Placental pericyte (primary cell): ENCODE results near the gene BTAF1. TPM values are rescaled to one million over a fixed set of nuclear protein-coding genes. Genes with fewer than 3 reads are reported as not detected.

Source experiments
- small RNA-seq: library from RNA; depleted of rRNA; stranded (forward); fragments of <200 nt; gene quantifications from one replicate; pipeline ENCODE3, GENCODE V24; 2012; ENCODE audit warnings: low replicate concordance
- total RNA-seq: library from RNA; depleted of rRNA; stranded (reverse); fragments of >200 nt; gene quantifications from 2 replicates; pipeline ENCODE4 v1.2.3, GENCODE V29; 2012

BTAF1 gene
- 41.6 and 49.4 TPM in 2 replicates for total RNA-seq

DNA sequence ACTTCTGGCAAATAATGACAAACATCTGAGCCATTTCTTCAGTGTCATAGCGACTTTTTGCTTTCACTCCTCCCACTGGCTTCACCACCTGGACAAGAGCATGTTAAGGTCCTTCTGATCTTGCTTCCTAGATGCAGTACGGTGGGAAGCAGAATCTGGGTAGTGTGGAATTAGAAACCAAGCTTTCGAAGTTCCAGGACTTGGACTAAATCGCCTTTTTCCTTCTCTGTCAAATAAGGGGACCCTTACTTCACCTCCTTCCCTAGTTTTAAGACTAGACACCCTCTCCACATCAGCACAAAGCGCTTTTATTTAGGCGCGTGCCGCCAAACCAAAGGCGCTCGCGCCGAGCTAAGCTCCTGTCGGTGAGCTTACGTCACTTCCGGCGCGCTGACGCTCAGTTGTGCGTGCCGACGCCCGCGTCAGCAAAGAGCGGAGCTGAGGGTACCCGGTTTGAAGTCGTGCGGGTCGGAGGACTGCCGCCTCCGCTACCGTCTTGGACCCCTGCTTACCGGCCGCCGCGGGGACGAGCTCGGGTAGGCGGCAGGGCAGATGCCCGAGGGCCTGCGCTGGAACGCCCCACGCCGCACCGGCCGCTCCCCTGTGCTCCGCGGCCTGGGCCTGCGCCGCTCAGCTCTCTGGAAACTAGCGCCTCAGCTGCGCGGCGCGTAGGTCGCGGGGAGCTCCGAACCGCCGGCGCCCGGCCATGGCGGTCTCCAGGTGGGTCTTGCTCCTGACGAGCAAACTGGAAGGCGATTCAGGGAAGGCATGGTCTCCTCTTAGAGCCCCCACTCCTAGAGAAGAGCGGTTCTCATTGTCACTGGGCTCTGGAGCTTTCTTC lies at the start of gene BTAF1:
Gene BTAF1, plus strand, starts transcription at position 400 of the 841 bp plus-strand sequence. Its CDS starts 307 bp downstream, at position 707.

DNA sequence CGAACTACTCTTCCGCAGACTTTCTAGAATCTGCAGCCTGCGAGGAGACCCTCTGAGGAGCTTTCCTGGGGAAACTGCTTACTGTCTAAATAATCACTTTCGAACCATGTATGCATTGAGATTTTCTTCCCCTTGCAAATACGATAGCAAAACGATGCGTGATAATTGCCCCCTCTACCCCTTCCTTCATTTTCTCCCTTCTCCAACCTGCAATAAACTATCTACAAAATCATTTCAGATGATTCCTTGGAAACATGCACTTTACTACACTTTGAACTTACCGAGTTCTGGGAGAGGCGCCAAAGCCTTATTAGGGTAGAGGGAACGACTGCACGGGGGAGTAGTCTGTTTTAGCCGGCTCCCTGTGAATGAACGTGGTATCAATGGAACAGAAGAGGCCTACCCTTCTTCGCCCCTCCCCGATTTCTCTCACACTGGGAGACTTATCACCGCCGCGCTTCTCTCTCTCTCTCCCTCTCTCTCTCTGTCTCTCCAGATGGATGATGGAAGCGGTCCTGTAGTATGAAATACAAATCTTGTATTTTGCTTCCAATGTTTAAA lies 14.4 kb upstream of the BTAF1 start, which contains the start of gene FGFBP3:
Gene FGFBP3, minus strand, starts transcription at position 370 of the 561 bp plus-strand sequence. CDS start 517 bp downstream, outside the sequence.

Small RNAs within 50 kb of the gene (small RNA-seq; reads per million reads assigned to genes)
- gene AL359198.2: not detected
- not detected for gene RF00402

Other genes with a start within 250 kb of the BTAF1 start
- 41.8 and 51.1 TPM in 2 replicates for gene TNKS2, start 125.3 kb upstream of the BTAF1 start, total RNA-seq
- 0.29 and 0.66 TPM in 2 replicates for gene FGFBP3, start 14.3 kb upstream of the BTAF1 start, total RNA-seq